Left hindlimb (tissue), 1 donor: Measurements from ENCODE around the gene EFCAB6.

ENCODE experiments used
- DNase-seq: peaks from one replicate; pipeline ENCODE4 v3.0.0-alpha.2; 2018

EFCAB6 gene

DNA sequence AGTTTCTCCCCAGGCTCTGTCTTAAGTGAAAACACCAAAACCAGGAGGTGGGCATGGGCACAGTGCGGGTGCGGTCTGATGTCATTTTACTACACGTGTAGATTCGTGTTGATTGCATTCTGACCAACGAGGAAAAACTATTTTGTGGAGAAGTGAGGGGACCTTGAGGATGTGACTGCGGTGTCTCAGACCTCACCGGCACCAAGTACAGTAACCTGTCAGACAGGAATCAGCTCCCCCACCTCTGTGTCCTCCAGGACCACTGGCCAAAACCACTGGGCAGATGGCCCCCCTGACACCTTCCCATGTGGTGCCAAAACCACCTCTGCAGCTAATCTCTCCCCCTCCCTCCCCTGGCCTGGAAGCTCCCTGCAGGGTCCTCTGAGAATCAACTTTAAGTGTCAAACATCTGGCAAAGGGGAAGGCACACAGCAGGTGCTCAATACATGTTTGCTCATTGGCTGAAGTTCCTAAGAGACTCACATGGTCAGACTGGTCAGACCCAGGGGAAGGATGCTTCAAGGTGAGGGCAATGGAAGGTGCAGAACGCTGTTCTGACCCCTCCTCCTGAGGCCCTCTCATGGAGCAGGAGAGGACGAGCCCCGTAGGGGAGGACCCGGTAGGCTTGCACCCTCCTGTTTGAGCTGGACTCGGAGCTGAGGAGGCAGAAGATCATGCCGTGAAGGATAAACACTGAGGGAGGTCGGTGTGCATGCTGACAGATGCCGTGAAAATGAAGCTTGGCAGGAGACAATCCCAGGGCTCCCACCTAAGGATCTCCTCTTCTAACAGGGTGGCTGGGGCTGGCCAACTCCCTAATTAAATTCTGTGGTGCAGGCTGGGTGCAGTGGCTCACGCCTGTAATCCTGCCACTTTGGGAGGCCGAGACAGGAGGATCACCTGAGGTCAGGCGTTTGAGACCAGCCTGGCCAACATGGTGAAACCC is 270.4 kb downstream of the EFCAB6 start:
- no peak for DNase-seq

DNA sequence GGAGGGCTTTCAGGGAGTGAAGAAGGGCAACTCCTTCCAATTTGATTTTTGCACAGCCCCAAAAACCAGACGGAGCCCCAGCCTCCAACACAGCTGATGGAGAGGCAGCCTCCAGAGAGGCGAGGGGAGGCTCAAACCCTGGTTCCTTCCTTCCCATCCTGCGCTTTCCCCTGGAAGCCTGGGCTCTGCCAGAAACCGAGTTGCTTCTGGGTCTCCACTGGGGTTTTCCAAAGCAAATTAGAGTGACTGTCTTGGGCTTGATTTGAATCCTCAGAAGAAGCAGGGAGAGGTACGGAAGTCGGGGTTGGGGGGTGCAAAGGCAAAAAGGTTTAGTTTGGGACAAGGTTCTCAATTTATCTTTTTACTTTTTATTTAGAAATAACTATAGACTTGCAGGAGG is 271.1 kb downstream of the EFCAB6 start:
- DNase-seq: no peak

DNA sequence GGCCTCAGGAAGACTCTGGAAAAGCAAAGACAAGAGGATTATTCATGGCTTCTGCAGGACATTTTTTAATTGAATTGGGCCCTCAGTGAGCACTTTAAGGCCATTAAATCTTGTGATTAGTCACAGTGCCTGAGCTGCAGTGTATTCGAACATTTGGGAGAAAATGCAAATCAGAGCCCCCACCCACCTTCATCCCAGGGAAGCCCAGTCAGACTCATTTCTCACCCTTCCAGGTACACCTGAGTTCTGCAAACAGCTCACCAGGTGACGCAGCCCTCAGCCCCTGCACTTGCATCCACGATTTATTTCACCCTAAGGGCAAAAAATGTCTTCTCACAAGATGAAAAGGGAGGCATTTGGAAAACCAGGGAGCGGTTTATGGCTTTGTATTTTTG is 271.6 kb downstream of the EFCAB6 start:
- DNase-seq: no peak

DNA sequence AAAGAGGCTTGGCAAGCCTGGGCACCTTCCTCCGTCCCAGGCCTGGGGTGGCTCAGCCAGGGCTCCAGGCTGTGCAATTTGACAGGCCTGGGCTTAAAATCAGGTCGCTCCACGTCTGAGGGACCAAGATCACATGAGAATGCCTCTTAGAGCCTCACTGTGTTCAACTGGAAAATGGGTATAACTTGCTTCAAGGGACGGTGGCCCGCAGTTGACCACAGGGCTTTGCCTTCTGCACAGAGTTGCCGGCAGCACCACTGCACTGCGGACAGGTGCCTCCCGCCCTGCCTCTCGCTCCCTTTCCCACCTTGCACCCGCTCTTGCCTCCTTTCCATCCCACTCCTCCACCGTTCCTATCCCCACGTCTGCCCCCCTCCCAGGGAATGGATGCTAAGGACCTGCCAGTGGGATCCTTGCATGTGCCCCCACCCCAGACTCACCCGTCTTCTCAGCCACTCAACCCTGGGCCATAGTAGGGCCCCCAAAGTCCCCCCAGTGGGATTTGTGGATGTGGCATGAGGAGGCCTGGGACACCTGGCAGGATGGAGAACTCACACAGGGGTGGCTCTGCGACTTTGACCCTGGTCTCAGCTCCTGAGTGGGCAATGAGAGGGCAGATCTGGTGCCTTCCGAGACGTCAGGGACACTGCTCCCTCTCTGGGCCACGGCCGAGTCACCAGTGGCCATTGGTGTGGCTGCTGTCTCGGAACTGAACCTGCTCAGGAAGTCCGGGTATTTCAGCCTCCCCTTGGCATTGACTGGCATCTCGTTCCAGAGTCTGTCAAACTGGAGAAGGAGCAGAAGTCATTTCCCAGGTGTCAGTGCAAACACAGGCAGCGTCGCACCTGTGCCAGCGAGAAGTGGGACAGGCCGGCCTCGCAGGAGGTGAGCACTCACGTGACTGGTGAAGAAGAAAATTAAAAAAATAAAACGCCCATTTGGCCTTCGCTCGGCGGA is 272.3 kb downstream of the EFCAB6 start:
- DNase-seq: no peak

DNA sequence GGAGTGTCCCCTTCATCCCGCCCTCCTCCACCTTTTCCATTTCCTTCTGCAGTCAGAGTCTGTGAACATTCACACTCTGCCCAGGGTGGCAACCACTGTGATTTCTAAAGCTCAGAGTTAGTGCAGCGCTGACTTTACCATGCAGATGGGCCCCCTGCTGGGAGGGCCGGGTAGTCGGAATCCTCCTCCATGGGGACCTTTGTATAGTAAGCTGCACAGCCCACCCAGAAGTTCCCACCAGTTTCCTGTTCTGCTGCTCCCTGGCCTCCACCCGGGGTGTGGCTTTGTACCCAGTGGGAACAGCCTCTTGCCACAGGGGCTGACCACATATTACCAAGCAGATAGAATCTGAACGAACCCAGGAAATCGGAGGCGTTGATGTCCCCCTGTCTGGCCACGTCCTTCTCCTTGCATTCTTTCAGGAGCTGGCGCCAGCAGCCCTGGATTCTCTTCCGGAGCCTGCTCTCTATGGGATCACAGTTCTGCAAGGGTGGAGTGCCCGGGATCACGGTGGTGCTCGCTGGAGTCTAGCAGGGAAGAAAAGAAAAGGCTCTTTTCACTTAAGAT is 275.0 kb downstream of the EFCAB6 start:
- DNase-seq: no peak

DNA sequence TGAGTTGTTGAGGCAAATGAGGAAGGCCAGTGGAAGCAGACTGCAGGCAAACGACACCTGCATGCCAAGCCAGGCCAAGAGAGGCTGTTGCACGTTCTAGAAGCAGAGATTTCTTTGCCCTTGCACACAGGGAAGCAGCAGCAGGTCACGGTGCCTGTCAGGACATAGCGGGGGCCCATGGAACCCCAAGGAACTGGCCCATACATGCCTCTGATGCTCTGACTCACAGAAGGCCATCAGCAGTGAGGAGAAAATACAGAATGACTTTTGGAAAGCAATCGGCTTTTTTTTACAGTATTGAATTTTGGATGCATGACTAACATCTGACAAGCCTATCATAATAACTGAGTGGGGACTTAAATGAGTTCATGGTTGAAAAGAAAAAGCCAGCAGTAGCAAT is 276.4 kb downstream of the EFCAB6 start:
- DNase-seq: no peak

DNA sequence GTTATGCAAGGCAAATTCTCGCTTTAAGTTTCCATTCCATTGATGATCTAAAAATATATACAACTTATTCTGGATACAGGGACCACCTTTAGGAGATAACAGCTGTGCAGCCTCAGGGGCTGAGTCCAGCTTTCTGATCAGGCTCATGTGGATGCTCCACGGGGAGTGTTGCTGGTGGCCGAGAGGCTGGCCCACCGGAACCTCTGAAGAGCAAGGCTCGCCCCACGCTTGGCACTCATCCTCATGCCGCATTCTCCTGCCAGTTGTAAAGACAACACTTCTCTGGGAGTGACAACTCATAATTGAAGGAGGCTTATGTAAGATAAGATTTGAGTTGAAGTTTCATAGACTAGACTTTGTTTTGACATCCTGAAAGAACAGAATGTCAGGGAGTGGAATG is 276.8 kb downstream of the EFCAB6 start:
- no peak for DNase-seq

DNA sequence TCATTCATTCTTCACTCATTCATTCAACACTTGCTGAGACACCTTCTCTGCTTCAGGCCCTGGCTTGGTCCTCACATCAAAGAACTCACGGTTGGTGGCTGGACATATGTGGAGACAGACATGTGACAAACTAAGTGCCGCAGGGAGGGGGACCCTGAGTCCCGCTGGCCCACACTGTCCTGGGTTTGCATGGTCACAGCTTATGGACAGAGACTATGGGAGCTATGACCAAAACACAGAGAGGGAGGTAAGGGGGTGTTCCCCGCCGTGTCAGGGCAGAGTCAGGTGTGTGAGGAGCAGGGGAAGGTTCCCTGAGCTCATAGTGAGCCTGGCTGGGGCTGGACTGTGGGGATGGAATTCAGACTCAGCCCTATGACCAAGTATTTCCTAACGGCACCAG is 277.2 kb downstream of the EFCAB6 start:
- no peak for DNase-seq

DNA sequence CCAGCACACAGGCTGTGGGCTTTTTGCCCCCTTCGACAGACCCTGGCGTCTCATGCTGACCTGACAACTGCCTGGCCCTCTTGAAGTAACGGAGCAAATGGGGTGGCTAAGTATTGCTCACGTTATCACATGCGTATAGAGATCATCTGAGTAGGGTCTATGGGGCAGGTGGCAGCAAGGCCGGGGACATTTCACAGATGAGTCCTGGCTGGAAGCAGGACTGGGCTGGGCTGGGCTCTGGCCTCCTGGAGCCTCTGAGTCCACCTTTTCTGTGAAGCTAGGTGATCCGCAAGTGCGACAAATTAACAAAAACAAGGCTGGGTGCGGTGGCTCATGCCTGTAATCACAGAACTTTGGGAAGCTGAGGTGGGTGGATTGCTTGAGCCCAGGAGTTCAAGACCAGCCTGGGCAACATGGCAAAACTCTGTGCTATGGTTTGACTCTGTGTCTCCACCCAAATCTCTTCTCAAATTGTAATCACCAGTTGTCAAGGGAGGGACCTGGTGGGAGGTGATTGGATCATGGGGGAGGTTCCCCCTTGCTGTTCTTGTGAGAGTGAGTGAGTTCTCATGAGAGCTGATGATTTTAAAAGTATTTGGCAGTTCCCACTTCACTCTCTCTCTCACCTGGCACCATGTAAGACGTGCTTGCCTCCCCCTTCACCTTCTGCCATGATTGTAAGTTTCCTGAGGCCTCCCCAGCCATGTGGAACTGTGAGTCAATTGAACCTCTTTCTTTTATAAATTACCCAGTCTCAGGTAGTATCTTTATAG is 278.3 kb downstream of the EFCAB6 start:
- no peak for DNase-seq

DNA sequence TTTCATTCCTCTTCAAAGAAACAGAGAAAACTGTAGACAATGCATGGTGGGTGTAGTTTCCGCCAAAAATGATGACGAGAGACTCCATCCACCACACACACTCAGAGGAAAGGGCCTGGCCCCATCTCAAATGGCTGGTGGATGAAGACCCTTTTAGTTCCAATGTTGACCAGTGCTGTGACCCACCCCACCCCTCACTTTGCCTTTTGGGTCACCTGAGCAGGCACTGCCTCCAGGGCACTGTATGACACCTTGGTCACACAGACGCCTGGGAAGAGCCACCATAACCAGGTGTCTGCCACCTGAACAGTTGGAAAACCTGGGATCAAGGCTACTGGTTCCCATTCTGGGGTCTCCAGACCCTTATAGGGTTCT is 279.0 kb downstream of the EFCAB6 start:
- DNase-seq: no peak

DNA sequence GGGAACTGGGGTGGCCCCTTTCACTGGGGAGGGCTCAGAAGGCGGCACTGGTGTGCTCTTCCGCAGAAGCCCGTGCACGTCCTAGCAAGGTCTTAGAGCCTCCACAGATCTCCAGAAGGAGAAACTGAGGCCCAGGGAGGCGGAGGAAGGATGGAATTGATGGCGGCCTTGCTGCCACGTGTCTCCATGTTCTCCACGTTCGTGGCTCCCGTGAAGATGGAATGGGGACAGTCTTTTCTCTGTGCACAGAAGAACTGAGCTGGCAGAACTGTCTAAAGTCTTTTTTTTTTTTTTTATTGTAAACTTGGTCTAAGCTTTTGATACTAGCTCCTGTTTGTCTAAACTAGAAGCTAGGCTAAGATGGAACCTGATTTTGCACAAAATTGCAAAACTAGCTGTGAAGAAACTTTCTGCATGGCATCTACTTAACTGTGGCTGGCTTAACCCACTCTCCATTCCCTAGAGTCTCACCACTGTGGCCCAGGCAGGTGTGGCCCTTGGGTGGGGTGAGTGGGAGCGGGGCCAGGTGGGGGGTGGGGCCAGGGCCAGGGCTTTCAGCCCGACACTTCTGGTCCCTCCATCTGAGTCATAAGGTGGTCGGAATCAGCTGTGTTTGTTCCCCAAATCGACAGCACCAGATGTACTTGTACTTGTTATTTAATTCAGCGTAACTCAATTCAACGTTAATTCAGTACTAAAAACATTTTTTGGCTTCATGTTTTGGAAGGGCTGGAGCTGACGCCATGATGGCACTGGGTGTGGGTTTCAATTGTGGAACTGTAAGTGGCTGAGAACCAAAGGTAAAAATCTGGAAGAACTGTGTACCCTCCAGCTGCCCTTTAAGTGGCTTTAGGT is 279.6 kb downstream of the EFCAB6 start:
- DNase-seq: no peak

DNA sequence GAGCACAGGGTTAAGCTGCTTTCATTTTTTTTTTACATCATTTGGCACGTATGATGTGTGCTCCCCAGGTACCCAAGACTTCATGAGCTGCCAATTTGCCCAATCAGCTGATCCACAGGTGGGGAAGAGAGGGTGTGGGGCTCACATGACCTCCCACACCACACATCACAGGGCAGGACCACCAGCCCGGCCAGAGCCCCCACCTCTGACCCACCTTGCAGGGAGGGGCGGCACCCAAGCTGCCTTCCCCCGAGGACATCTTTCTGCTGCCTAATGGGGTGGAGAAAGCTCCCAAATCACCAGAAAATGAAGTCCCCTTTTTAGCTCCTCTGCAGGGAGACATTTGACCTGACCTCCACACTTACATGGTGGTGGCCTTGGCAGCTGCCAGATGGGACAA is 280.5 kb downstream of the EFCAB6 start:
- DNase-seq: no peak

DNA sequence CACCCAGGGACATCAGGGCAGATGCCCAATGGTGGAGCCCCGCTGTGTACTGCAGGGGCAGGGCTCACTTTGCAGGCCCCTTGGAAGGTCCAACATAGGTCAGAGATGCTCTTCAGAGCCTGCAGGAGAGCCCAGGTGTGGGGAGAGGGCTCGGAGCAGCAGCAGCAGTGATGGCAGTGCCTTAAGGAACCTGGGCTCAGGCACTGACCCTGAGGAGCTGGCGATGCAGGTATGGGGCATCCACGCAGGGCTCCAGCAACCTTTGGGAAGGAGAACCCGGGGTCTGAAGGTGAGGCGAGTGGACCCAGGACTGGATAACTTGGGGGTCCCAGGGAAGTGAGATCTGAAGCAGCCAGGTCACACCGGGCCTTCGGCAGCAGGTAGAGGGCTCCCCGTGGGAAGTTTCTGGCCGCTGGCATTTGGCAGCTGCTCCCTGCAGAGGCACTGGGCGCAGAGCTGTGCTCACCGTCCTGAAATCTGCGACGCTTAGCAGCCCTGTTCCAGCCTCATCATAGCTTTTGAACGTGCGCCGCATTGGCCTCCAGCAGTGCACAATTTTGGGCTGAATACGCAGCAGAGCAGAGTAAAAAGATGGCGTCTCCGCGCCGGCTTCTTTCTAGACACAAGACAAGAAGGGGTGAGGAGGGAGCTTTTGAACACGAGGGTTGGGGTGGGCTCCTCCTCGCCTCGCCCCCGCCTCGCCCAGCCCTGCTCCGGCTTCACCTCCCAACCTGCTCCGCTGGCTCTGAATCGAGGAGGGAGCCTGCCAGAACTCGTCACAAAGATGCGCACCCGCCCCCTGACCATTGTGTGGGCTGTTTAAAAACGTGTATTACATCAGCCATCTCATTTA is 281.5 kb downstream of the EFCAB6 start:
- DNase-seq: no peak

DNA sequence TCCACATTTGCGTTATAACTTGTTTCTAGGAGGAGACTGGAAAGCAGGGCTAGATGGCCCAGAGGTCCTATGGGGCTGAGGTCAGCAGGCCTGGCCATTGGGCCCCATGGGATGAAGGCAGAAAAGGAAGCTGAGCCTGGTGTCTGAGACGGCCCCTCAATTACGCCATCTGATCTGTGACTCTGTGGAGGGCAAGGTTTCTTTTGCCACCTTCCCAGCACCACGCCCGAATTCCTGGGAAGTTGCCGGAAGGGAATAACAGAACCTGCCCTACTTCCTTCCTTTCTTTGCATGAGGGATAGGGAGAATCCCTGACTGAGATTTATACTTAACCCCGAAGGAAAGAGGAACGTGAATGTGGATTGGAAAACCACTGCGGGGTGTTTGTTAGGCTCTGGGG is 282.2 kb downstream of the EFCAB6 start:
- DNase-seq: no peak

DNA sequence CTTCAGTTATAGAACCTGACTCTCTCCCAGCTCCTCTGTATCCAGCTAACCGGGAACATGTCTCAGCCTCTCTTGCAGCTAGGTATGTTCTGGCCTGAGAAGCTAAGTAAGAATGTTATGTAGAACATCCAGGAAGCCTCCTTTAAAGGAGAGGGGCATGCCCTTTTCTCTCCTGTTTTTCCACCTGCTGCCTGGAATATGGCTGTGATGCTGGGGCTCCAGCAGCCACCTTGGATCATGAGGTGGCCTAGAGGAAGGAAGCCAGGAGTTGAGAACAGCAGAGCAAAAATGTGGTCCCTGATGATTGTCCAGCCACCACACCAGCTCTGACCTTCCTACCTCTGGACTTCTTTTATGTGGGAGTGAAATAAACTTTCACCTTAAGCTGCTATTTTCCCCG is 282.6 kb downstream of the EFCAB6 start:
- no peak for DNase-seq

DNA sequence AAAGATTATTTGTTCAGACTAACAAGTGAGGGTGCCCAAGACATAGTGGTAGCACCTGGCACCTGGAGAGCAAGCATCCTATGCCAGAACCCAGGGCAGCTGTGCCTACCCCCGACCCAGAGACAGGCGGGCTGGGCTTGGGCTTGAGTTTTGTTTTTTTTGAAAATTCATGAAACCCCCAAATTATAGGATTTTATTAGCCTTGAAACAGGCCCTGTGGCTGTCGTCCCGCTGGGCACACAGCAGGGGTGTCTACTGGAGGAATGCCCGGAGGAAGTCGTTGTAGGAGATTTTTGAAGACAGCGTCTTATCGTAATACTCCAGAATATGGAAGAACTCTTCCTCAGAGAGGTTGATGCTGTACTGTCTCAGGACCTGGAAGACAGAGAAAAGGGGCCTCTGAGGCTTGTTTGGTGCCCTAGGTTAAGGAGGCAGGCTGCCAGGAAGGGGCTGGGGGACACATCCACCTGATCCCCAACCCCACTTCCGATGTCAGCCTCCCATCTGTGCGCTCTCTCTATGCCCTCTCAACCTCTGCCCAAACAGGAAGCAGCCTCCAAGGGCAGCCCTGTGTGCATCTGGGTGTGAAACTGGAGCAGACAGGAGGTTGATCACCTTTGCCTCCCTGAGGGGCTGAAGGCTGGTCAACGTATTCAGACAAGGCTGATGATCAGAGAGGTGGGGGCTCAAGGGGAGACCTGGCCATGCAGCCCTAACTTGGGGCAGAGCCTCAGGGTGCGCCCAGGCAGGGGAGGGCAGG is 283.3 kb downstream of the EFCAB6 start:
- no peak for DNase-seq

DNA sequence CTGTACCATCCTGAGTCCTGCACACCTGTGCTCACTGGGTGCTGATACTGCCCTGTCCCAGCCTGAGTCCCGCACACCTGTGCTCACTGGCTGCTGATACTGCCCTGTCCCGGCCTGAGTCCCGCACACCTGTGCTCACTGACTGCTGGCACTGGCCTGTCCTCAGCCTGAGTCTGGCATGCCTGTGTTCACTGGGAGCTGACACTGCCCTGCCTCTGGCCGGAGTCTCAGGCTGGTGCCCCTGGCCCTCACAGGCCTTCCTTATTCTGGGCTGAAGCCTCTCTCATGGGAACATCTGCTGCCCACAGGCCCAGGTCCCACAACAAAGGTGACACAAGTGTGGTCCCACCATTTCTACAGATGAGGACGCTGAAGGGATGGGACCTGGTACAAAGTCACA is 285.2 kb downstream of the EFCAB6 start:
- DNase-seq: no peak

DNA sequence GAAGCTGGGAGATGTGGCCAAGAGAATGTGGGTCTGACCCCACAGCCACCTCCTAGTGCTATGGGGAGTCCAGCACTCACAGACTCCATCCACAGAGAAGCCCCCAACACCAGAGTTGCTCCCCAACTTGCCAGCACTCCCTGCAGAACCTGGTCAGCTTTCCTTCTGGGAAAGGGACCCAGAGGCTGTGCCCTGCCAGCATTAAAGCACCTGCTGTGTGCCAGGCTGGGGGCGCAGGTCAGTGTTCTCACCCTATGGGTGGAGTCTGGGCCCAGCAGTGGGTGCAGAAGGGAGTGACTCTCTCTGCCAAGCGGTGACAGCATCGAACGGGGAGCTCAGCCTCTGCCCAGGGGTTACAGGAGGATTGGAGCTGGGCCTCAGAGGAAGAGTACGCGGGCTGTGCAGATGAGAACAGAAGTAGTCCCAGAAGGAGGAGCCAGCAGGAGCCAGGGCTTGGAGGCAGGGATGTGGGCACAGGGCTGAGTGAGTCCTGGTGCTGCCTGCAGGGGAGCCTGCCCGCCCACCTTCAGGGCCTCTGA is 285.9 kb downstream of the EFCAB6 start:
- no peak for DNase-seq

DNA sequence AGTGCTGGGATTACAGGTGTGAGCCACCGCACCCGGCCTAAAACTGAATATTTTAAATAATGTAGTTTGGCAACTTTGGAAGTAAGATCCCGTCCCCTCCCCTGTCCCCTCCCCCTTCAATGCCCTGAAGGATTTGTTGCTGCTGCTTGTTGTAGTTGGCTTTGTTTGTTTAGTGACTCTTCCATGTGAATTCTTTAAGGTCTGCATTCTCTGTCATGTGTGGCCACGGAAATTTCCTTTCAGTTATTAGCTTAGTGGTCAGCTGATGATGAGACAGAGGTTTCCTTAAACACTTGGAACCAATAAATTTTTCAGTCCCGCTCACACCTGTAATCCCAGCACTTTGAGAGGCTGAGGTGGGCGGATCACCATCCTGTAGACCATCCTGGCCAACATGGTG is 290.4 kb downstream of the EFCAB6 start:
- no peak for DNase-seq

DNA sequence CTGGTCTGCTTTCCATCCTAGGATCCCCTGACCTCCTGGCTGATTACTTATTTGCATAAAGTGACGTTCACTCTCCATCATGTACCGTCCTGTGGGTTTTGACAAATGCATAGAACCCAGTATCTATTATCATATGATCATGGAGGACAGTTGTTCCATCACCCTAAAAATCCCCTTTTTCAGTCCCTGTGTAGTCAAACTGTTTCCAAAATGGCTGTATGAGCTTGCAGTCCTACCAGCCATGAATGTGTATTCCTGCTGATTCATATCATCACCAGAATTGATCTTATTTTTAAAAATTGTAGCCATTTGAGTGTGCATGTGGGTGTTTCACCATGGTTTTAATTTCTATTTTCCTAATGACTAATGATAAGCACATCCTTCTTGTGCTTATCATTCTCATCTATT is 291.5 kb downstream of the EFCAB6 start:
- DNase-seq: no peak
